CD4-positive, alpha-beta T cell treated with Interleukin-4 for 1 hour (primary cell): ENCODE measurements around the gene ARL11.

Source experiments
- DNase-seq, 2 donors: peaks; one replicate each; pipeline ENCODE4 v3.0.0-alpha.2; 2020 to 2022

The ARL11 gene

GRCh38 chr13:49649963-49650312, 21.6 kb downstream of the ARL11 start:
- DNase-seq: no peak

- DNase-seq: no peak
Measured at GRCh38 chr13:49651570-49652354, 23.5 kb downstream of the ARL11 start.

DNA sequence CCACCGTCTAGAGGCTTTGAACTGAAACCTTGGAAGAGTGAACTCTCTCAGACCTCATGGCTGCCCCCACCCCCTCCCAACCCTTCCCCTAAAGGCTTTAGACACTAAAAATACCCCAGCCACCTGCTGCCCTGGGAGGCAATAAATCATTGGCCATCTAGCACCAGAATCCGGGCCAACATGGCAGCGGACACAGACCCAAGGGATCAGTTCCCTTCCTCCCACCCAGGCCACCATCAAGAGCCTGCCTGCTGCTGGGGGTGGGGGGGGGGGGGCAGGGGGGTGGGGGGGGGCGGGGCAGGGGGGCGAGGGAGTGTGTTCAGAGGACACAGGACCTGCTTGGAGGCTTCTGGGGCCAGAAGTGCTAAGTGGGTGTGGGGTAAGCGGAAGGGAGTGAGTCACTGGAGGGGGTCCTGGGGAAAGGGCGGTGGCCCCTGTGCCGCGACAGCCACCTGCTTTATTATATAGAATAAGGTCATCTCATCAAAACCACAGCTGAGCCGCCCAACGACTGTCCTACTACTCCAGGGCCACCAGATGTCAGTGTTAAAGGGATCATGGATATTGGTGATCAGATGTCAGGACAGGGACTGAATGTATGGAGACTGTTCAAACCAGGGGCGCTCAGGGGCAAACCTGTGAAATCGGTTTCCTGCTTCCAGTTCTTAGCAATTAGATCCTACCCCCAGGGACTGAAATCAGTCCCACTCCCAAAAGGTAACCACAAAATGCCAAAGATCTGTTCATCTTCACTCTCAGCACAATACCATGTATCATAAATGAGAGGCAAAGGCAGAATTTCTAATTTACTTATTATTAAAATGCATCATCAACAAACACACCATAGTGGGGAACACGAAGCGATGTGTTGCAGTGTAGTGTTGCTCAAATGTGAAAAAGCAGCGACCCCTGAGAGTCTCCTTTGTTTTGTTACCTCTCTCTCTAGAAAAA, 24.3 kb downstream of the ARL11 start:
- peak in 1 of 2 donors; percentile 31 for DNase-seq

- no peak for DNase-seq
Measured at GRCh38 chr13:49653478-49653877, 25.2 kb downstream of the ARL11 start.

GRCh38 chr13:49654011-49654410, 25.7 kb downstream of the ARL11 start:
- DNase-seq: no peak

DNA sequence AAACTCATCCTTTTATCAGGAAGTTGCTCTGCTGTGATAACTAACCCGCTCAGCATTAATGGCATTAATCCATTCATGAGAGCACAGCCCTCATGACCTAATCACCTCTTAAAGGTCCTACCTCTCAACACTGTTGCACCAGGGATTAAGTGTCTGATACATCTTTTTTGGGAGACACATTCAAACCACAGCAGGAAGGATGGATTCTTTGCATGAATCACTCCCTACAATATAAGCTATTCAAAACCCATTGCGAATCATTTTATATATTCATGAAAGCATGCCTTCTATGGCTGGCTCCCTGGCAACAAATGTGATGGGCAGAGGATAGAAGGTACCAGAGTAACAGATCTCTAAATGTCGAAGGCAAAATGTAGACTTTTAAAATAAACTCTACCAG, 27.6 kb downstream of the ARL11 start:
- no peak for DNase-seq

GRCh38 chr13:49657241-49657641, 28.9 kb downstream of the ARL11 start:
- no peak for DNase-seq

DNA sequence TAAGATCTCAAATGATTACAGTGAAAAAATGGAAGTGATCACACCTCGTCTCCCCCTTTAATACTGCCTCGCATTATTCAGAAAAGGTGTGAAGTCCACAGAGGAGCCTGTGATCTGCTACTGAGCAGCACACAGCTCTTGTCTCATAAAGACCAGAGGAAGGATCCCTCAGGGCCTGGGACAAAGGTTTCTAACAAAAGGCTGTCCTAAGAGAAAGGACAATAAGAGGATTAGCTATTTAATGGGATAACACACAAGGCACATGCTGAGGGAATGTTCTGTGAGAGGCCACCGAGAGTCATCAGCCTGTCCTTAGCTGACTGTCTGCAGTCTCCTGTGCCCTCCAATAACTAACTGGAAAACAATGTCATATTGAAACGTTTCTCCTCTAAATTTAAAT, 36.3 kb downstream of the ARL11 start:
- DNase-seq: no peak

GRCh38 chr13:49667773-49668172, 39.5 kb downstream of the ARL11 start:
- DNase-seq: no peak

GRCh38 chr13:49669735-49670309, 41.5 kb downstream of the ARL11 start:
- peak; percentile 25 to 33 for DNase-seq

- no peak for DNase-seq
Measured at GRCh38 chr13:49670828-49671227, 42.5 kb downstream of the ARL11 start.

GRCh38 chr13:49676581-49677298, 48.4 kb downstream of the ARL11 start:
- DNase-seq: no peak

GRCh38 chr13:49678191-49678914, 50.0 kb downstream of the ARL11 start:
- DNase-seq: no peak

GRCh38 chr13:49679246-49679645, 50.9 kb downstream of the ARL11 start:
- no peak for DNase-seq

DNA sequence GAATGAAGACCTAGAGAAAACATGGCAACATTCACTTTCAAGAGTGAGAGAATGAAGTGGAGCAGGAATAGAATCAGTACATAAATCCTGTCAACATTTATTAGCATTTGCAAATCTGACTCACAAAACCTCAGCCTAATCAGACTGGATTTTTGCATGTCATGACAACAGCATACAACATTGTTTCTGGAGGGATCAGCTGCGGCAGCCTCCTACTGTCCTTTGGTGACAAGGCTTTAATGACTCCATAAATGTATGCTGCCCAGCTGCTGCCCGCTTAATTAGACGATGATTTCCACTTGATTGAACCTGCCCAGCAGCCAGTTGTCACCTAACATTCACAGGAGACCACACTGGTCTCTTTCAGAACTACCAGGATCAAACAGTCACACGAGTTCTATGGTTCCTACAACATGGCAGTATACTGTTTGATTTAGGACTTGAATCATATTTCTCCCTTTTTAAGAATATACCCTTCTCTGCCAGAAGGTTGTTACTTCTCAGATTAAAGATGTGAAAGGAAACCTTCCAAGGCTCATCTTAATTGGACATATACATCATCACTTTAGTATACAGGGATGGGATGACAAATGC, 53.6 kb downstream of the ARL11 start:
- DNase-seq: no peak
